Activated naive CD4-positive, alpha-beta T cell treated with anti-CD3 and anti-CD28 coated beads, Interleukin-2, amount 50 U/mL, for 72 hours (primary cell): ENCODE results near the gene N4BP2. TPM values are rescaled to one million over a fixed set of nuclear protein-coding genes. Genes with fewer than 3 reads are reported as not detected.

Source experiments
- ATAC-seq, 2 donors: fragments of 150-1000 bp; cut with Tn5 transposase; 2 replicates each; pipeline ENCODE4 v1.10.0; 2021; ENCODE audit warnings: mild to moderate bottlenecking in 2 of 2, moderate library complexity in 2 of 2
- DNase-seq, 2 donors: peaks; one replicate each; pipeline ENCODE4 v3.0.0; 2021 to 2022; ENCODE audit warnings: low spot score in 2 of 2
- H3K27ac Mint-ChIP-seq, 2 donors: one replicate each; pipeline ENCODE4 v1.8.0; 2022; ENCODE audit warnings: mild to moderate bottlenecking in 2 of 2, mixed read lengths in 2 of 2
- H3K36me3 Mint-ChIP-seq, 2 donors: one replicate each; pipeline ENCODE4 v1.8.0; 2022; ENCODE audit warnings: mixed read lengths in 2 of 2
- H3K9me3 Mint-ChIP-seq, 2 donors: one replicate each; pipeline ENCODE4 v1.8.0; 2022; ENCODE audit warnings: mixed read lengths in 2 of 2
- total RNA-seq, 2 donors: library from RNA; stranded (reverse); gene quantifications; one replicate each; pipeline ENCODE4 v1.2.3, GENCODE V29; 2022

Gene N4BP2
- total RNA-seq, 2 donors from 2014 or later, result 16.1 to 18.6 TPM

DNA sequence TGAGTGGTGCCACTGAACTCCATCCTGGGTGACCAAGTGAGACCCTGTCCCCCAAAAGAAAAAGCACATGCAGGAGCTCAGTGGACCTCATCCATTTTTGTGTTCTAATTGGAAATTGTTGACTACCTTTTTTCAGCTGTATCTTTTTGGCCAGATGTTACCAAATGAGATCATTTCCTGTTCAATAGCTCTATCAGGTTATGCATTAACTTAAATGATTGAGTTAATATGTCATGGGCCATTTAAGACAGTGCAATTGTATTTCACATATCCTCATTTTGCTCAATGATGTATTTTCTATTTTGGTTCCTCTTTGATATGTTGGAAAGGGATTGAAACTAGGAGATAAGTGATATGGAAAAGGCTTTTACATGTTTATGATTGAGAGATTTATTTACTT lies 113.9 kb downstream of the N4BP2 start:
- no peak overlapping the region for H3K27ac Mint-ChIP-seq
- H3K9me3 Mint-ChIP-seq, result peaks cover 16 to 18% of the 10 kb centered on the region in 2 donors

DNA sequence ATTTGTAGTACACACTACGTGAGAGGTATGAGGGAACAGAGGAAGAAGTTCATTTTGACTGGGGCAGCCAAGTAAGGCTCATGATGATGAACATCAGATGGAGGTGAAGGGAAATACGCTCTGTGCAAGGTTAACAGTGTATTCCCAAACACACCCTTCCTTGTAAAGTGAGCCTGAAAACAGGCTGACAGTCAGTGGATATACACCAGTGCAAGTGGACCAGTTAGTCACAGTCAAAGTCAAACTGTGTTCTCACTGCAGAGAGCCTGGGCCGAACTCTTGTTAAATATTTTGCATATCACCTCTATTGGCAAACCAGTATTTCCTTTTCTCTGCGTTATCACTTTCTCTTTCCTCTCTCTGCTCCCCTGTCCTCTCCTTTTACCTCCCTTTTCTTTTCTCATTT lies 116.8 kb downstream of the N4BP2 start:
- peak overlapping the region; percentile 63 to 81 for H3K27ac Mint-ChIP-seq
- H3K36me3 Mint-ChIP-seq, result peaks cover 0 to 10% of the 10 kb centered on the region in 2 donors
- ATAC-seq, result peak; percentile 43 to 91
- no peak for DNase-seq
- peaks cover 5 to 6% of the 10 kb centered on the region in 2 donors for H3K9me3 Mint-ChIP-seq

More for the DNA sequence above, 113.9 kb downstream of the N4BP2 start:
- DNase-seq, result no peak
- H3K36me3 Mint-ChIP-seq, result peaks cover 7 to 27% of the 10 kb centered on the region in 2 donors
- ATAC-seq, result no peak

DNA sequence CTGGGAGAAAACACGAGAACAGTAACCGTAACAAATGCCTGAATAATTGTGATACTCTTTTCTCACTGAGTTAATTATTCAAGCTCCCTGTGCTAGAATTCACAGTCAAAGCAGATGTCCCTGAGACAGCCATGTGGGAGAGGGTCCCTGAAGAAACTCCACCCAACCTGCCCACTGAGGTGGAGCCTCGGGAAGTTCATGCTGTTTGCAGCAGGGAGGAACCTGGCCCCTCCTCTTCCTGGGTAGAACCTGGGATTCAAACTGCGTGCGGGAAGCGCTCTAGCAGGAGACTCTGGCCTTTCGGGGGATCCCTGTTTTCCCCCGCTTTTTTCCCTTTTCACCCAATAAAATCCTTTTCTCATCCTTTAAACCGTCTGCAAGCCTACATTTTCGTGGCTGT lies 120.0 kb downstream of the N4BP2 start:
- no peak overlapping the region for H3K27ac Mint-ChIP-seq

DNA sequence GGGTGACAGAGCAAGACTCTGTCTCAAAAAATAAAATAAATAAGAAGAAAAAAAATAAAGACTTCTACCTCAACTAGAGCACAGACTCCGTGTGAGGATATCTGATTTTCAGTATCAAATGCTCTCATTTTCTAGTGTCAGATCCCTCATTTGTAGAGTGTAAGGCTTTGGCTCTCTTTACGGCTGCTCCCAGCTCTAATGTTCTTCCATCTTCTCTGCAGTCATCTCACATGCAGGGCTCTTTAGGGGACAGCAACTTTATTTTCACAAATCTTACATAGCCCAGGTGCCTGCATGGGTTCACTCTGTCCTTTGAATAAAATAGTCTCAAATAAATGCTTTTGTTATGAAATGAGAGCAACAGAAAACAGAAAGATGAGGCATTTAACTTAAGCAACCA lies 120.9 kb downstream of the N4BP2 start:
- H3K36me3 Mint-ChIP-seq, result no peaks in the 10 kb centered on the region
- ATAC-seq, result no peak
- H3K27ac Mint-ChIP-seq, result peak overlapping the region in 1 of 2 donors; percentile 38
- no peaks in the 10 kb centered on the region for H3K9me3 Mint-ChIP-seq
- no peak for DNase-seq

More for the DNA sequence above, 120.0 kb downstream of the N4BP2 start:
- peaks cover 0 to under 1% of the 10 kb centered on the region in 2 donors for H3K9me3 Mint-ChIP-seq
- no peaks in the 10 kb centered on the region for H3K36me3 Mint-ChIP-seq
- no peak for ATAC-seq
- DNase-seq, result no peak

DNA sequence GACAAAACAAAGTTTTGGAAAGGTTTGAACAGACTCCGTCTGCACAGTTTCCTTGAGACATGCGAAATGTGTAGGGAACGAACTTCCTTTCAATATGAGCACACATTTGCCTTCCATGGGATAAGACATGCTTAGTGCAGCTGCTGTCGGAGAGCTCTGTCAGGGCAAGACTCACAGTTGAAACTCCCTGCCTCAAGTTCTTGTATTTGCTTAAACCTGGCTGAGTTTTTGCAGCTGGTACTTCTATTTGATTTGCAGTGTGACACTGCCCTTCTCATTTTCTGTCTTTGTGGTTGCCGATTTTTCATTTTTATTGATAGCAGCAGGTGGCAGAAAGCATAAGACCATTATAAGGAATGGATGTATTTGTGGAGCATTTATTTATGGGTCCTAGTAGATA lies 122.0 kb downstream of the N4BP2 start:
- H3K9me3 Mint-ChIP-seq, result no peaks in the 10 kb centered on the region
- ATAC-seq (no peak), DNase-seq (no peak)
- no peak overlapping the region for H3K27ac Mint-ChIP-seq
- H3K36me3 Mint-ChIP-seq, result no peaks in the 10 kb centered on the region

DNA sequence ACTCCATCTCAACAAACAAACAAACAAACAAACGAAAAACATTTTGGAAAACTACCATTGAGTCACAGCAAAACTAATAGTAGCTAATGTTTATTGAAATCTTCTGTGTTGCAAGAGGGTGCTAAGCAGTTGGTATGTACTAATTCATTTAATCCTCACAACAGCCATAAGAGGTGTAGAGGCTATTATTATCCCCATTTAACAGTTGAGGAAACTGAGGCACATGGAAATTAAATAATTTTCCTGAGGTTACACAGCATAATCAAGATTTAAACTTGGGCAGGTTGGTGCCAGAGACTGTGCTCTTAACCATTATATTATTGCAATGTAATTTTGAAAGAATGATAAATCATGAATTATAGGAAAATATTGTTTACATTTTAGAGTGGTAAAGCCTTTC lies 122.7 kb downstream of the N4BP2 start:
- Mint-ChIP-seq H3K9me3 (no peaks in the 10 kb centered on the region), H3K36me3 (no peaks in the 10 kb centered on the region), H3K27ac (no peak overlapping the region)
- DNase-seq, result no peak
- no peak for ATAC-seq

DNA sequence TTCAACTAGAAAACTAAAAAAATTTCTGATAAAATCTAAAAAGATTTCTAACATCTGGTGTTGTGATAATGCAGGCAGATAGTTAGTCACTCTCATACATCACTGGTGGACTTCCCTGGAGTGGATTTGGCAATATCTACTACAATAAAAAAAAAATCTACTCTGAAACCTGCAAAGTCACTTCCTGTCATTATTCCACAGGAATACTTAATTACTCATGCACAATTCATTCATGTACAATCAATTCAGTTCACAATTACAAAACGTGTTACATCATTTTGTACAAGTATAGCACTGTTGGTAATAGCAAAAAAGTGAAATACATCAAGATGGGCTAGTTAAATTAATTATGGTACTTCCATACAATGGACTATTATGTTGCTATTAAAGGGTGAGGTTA lies 123.7 kb downstream of the N4BP2 start:
- Mint-ChIP-seq H3K27ac (no peak overlapping the region), H3K9me3 (no peaks in the 10 kb centered on the region), H3K36me3 (no peaks in the 10 kb centered on the region)
- DNase-seq (no peak), ATAC-seq (peak in 1 of 2 donors; percentile 42)

DNA sequence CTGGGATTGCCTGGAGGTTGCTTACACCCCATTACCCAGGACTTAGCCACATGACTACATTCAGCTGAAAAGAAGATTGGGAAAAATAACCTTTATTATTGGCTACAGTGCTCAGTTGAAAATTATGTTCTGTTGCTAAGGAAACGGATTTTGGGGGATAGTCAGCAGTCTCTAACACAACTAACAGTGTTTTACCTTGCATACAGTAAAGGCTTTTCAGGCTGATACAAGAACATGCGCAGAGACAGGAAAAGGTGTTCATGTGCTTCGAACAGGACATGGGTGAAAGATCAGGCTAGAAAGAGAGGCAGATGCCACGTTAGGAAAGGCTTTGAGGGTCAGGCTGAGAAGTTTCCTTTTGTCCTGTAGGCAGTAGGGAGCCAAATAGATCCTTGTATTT lies 125.4 kb downstream of the N4BP2 start:
- Mint-ChIP-seq H3K9me3 (no peaks in the 10 kb centered on the region), H3K36me3 (no peaks in the 10 kb centered on the region), H3K27ac (no peak overlapping the region)
- DNase-seq (no peak), ATAC-seq (no peak)

DNA sequence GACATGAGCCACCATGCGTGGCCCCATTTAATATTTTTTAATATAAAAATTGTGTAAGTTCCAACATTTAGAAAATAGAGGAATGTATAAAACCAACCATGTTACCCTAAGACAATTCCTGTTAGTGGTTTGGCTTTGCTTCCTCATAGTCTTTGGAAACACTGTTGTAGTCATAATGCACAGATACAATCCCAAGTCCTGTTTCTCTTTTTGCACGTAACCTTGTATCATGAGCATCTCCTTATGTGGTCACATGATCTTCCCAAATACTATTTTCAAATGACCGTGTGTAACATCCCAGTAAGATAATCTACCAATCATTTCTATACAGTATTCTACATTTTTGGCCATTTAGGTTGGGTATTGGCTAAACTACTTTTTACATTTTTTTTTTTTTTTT lies 126.3 kb downstream of the N4BP2 start:
- peaks cover 0 to 4% of the 10 kb centered on the region in 2 donors for H3K36me3 Mint-ChIP-seq
- H3K9me3 Mint-ChIP-seq, result peaks cover 0 to 3% of the 10 kb centered on the region in 2 donors
- ATAC-seq (no peak), DNase-seq (no peak)
- H3K27ac Mint-ChIP-seq, result no peak overlapping the region

DNA sequence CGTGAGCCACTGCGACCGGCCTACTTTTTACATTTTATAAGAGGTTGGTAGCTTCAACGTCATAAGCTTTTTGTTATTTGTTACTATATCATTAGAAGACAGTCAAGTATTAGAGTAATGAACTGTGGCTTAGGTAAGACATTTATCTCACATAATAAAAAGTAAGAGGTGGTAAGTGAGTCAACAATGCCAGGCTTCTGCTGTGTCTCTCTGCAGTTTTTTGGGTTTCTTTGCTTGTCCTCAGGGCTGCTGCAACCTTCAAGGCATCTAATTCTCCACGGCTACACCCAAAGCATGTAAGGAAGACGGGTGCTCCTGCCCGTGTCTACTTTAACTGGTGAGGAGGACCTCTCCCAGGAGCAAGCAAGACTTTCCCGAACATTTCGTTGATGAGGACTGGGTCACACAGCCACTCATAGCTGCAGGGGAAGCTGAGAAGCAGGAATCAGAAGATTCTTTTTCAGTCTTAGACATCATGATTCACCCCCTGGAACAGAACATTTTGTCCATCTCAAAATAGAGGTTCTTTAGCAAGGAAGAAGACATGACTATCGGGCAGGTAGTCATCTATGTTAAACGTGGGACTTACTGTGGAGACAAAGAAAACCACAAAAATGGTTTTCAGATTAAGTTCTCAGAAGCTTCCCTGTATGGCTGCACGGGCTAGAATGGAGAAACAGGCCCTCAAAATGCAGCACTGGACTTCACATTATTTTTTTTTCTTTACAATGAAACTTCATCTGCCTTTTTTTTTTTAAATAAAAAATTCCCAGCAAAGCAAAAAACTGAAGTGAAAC lies 127.2 kb downstream of the N4BP2 start:
- peaks cover 0 to 3% of the 10 kb centered on the region in 2 donors for H3K9me3 Mint-ChIP-seq
- H3K27ac Mint-ChIP-seq, result peak overlapping the region; percentile 80 to 91
- ATAC-seq, result peak; percentile 87 to 92
- H3K36me3 Mint-ChIP-seq, result peaks cover 0 to 4% of the 10 kb centered on the region in 2 donors
- peak in 1 of 2 donors; percentile 26 for DNase-seq

DNA sequence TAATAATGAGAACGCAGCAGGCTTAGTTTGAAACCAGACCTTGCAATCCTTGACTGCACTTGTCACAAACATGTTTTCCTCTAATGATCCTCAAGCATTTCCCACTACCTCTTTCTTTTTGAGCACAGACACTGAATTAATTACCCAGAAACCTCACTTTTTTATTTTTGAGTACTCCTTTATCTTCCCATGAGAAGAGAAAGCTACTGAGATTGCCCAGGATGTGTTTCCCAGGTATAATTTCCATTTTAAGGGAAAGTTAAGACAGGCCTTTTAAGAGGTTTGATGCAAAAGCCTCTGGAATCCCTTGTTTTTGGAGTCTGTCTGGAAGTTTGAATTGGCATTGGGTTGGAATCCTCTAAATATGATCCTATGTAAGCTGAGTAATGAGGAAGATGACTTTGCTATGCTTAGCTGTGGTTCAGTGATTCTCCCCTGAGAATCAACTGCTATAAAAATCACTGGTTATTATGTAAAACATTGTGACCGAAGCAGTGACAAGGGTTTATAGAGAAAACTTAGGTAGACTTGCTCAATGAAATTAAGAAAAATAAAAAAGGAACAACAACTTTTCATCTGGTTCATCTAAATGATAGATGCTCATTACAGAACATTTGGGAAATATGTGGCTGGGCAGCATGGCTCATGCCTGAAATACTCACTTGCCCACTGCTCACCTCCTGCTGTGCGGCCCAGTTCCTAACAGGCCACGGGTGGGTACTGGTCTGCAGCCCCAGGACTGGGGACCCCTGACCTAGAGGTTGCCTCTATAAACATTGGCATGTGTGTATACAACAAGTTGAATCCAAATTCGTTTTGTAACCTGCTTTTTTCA lies 129.4 kb downstream of the N4BP2 start:
- H3K9me3 Mint-ChIP-seq, result peaks cover 0 to 3% of the 10 kb centered on the region in 2 donors
- peaks cover 0 to 9% of the 10 kb centered on the region in 2 donors for H3K36me3 Mint-ChIP-seq
- ATAC-seq (no peak), DNase-seq (no peak)
- no peak overlapping the region for H3K27ac Mint-ChIP-seq

DNA sequence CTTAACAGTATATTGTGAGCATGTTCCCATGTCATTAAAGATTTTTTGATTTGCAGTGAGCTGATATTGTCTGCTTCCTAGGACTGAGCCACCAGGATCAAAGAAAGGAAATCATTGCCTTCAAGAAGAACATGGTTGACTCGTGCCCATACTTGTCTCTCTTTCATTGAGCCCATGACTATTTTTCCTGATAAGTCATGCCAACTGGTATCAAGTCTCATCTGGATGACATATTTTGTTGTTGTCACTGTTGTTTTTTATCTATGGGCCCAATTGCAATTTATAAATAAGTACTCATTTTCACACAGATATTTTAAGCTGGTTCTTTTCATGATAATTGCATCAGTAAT lies 130.0 kb downstream of the N4BP2 start:
- ATAC-seq, result no peak
- DNase-seq, result no peak
- Mint-ChIP-seq H3K9me3 (peaks cover 0 to 3% of the 10 kb centered on the region in 2 donors), H3K27ac (peak overlapping the region in 1 of 2 donors; percentile 20), H3K36me3 (peaks cover 0 to 12% of the 10 kb centered on the region in 2 donors)

DNA sequence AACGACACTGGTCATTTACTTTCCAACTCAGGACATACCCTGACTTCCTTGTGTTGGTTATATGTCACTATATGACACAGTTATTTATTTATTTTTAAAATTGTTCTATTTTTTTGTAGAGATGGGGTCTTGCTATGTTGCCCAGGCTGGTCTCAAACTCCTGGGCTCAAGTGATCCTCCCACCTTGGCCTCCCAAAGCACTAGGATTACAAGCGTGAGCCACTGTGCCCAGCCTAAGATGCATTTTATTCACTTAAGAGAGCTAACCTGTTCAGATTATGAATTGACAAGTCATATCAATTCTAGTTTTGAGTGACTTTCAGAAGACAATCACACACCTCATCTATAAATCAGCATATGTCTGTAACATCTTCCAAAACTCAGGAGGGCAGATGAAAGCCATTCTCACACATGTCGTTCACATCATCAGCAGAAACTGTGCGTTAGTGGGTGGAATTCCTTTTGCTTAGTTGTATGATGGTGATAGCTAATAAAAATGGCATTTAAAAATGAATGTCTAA lies 130.8 kb downstream of the N4BP2 start:
- ATAC-seq (peak; percentile 50 to 71), DNase-seq (peak in 1 of 2 donors; percentile 33)
- Mint-ChIP-seq H3K36me3 (peaks cover 0 to 12% of the 10 kb centered on the region in 2 donors), H3K27ac (peak overlapping the region; percentile 20 to 53), H3K9me3 (peaks cover 0 to 3% of the 10 kb centered on the region in 2 donors)

DNA sequence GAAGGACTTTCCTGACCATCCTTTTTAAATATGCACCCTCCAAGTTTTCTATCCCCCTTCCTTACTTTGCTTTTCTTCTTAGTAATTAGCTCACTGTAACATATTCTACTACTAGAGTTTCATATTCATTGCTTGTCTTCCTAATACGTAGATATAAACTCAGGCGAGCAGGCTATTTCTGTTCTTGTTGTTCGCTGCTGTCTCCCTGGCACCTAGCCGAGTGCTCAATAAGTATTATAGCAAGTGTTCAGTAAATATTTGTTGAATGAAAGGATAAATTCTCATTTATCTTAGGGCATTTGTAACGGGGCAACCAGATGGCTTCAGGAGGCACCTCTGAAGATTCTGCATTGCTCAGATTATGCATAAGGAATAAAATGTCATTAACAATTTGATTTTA lies 133.4 kb downstream of the N4BP2 start:
- H3K9me3 Mint-ChIP-seq, result peaks cover 0 to 3% of the 10 kb centered on the region in 2 donors
- peaks cover 0 to 18% of the 10 kb centered on the region in 2 donors for H3K36me3 Mint-ChIP-seq
- no peak for ATAC-seq
- H3K27ac Mint-ChIP-seq, result peak overlapping the region in 1 of 2 donors; percentile 100
- DNase-seq, result no peak

DNA sequence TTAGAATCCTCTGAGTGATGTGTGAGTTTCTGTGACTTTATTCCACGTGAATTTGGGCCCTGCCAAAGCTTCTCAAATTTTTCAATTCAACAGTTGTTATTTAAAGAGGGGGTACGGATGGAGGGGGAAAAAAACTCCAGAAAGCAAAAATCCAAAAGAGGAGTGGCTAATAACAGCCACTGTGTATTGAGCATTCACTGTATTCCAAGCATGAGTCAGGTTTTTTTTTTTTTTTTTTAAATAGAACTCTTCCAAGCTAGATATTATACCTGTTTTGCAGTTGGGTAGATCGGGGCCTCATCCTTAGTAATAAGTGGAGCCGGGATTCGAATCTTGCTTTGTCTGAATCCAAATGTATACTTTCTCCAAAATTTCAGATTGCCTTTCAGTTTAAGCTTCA lies 133.8 kb downstream of the N4BP2 start:
- peak overlapping the region; percentile 12 to 100 for H3K27ac Mint-ChIP-seq
- H3K9me3 Mint-ChIP-seq, result peaks cover 0 to 3% of the 10 kb centered on the region in 2 donors
- H3K36me3 Mint-ChIP-seq, result peaks cover 0 to 20% of the 10 kb centered on the region in 2 donors
- no peak for DNase-seq
- ATAC-seq, result no peak

DNA sequence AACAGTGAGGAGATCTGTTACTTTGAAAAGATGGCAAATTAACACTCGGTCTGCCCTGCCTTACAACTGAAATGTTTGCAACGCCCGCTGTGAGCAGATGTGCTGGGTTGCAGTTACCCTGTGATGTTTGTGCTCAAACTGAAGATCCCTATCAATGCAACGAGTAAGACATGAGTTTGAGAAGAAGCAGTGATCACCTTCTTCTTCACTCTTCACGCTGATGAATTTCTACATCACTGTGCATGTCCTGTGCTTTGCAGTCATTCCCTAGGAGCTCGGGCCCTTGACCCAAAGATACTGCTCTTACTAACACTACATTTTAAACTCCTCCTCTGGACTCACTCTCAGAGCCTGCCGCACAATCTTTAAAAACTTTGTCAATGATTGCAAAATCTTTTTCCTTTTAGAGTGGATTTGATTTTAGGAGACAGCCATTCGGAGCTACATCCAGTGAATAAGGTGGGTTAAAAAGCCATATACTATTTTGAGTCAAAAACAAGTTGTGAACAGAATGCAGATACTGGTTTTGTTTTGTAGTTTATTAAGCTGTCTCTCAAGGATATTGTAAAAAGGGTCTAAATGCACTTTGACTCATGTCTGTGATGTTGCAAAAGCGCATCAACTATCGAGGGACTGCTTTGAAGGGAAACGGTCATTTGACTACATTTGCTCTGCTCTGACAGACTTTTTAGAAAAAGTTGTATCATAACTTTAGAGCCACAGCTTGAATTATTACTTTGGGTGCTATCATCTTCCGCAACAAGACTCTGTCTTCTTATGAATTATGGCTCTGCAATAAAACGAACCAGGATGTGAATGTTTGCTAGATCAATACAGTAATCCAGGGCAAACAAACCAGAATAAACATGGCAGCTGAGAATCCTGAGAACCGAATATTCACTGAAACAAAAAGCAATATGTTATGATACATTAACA lies 134.5 kb downstream of the N4BP2 start:
- DNase-seq, result no peak

More for the DNA sequence above, 134.5 kb downstream of the N4BP2 start:
- peak overlapping the region; percentile 72 to 100 for H3K27ac Mint-ChIP-seq
- H3K36me3 Mint-ChIP-seq, result peaks cover 0 to 27% of the 10 kb centered on the region in 2 donors
- peak in 1 of 2 donors; percentile 3 for ATAC-seq
- peaks cover 0 to 3% of the 10 kb centered on the region in 2 donors for H3K9me3 Mint-ChIP-seq
